HUES48 (cell line): ENCODE measurements around the gene MTMR12.
"Not testable (repeated sequence)": the region's sequence is repeated elsewhere in the genome, so short reads cannot be mapped to it uniquely, and the experiment has no call there.

Source experiments
- H3K27ac ChIP-seq: one replicate; pipeline ENCODE4 v1.7.0; 2013; ENCODE audit warnings: low read depth, low read length, inconsistent platforms
- H3K27me3 ChIP-seq: 2 replicates; pipeline ENCODE4 v1.6.1; 2013; ENCODE audit warnings: mild to moderate bottlenecking, low read length; ENCODE audit not compliant: control insufficient read depth, insufficient read depth
- H3K36me3 ChIP-seq: 2 replicates; pipeline ENCODE4 v1.6.1; 2013; ENCODE audit warnings: low read length; ENCODE audit not compliant: control insufficient read depth, insufficient read depth
- H3K4me1 ChIP-seq: 2 replicates; pipeline ENCODE4 v1.6.1; 2013; ENCODE audit warnings: mild to moderate bottlenecking, low read length; ENCODE audit not compliant: control insufficient read depth, insufficient read depth
- H3K4me3 ChIP-seq: 2 replicates; pipeline ENCODE4 v1.5.1; 2013; ENCODE audit warnings: mild to moderate bottlenecking, low read depth, low read length
- H3K9ac ChIP-seq: 2 replicates; pipeline ENCODE4 v1.6.1; 2013; ENCODE audit warnings: mild to moderate bottlenecking, low read depth, low read length, moderate library complexity
- H3K9me3 ChIP-seq: 2 replicates; pipeline ENCODE4 v1.6.1; 2013; ENCODE audit warnings: low read length; ENCODE audit not compliant: control insufficient read depth, insufficient read depth

The MTMR12 gene

DNA sequence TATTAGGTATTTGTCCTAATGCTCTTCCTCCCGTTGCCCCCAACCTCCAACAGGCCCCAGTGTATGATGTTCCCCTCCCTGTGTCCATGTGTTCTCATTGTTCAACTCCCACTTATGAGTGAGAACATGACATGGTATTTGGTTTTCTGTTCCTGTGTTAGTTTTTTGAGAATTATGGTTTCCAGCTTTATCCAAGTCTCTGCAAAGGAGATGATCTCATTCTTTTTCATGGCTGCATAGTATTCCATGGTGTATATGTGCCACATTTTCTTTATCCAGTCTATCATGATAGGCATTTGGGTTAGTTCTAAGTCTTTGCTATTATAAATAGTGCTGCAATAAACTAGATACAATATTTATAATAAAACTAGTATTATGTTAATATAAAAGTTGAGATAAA, 98.4 kb downstream of the MTMR12 start:
- not testable (repeated sequence) for H3K36me3 ChIP-seq, H3K4me1 ChIP-seq, H3K27me3 ChIP-seq, H3K27ac ChIP-seq, H3K4me3 ChIP-seq, H3K9ac ChIP-seq, H3K9me3 ChIP-seq

DNA sequence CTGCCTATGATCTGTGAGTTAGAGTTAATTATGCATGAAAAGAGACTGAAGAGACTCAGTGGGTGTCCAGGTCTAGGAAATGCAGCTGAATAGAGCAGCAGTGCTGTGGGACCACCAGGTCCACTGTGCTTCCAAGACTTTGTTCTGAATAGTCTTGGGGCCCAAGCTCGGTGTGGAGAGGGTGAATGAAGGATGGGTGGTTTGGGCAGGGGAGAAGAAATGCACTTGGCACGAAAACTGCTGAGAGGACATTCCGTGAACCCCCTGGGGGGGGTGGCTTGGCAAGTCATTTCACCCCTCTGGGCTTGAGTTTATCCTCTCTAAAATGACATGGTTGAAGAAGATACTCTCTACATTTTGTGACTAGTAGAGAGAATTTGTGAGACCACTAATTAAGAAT, 102.6 kb downstream of the MTMR12 start:
- no peak overlapping the region for H3K27ac ChIP-seq
- H3K4me3 ChIP-seq: no peak overlapping the region
- H3K9ac ChIP-seq: no peak overlapping the region
- H3K9me3 ChIP-seq: no peaks in the 10 kb centered on the region; the same call in 1 of the 2 replicates
- H3K36me3 ChIP-seq: no peaks in the 10 kb centered on the region
- no peaks in the 10 kb centered on the region for H3K4me1 ChIP-seq
- no peaks in the 10 kb centered on the region for H3K27me3 ChIP-seq

DNA sequence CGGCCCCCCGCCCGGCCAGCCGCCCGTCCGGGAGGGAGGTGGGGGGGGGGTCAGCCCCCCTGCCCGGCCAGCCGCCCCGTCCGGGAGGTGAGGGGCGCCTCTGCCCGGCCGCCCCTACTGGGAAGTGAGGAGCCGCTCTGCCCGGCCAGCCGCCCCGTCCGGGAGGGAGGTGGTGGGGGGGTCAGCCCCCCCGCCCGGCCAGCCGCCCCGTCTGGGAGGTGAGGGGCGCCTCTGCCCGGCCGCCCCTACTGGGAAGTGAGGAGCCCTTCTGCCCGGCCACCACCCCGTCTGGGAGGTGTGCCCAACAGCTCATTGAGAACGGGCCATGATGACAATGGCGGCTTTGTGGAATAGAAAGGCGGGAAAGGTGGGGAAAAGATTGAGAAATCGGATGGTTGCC, 103.9 kb downstream of the MTMR12 start:
- not testable (repeated sequence) for H3K27ac ChIP-seq, H3K9ac ChIP-seq, H3K9me3 ChIP-seq, H3K36me3 ChIP-seq, H3K4me3 ChIP-seq, H3K4me1 ChIP-seq, H3K27me3 ChIP-seq

DNA sequence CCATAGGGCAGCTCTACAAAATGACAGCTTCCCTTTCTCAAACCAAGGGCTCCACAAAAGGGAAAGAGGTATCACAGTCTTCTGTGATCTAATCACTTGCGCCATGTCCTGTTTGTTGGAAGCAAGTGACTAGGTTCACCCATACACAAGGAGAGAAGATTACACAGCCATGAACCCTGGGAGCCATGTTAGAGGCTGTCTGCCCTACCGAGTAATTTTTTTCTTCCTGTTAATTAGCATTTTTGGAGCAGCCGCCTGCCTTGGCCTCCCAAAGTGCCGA, 105.4 kb downstream of the MTMR12 start:
- Histone ChIP-seq H3K9me3 (no peaks in the 10 kb centered on the region; the same call in 1 of the 2 replicates), H3K36me3 (no peaks in the 10 kb centered on the region), H3K4me1 (no peaks in the 10 kb centered on the region), H3K9ac (no peak overlapping the region), H3K4me3 (no peak overlapping the region), H3K27me3 (no peaks in the 10 kb centered on the region), H3K27ac (no peak overlapping the region)

DNA sequence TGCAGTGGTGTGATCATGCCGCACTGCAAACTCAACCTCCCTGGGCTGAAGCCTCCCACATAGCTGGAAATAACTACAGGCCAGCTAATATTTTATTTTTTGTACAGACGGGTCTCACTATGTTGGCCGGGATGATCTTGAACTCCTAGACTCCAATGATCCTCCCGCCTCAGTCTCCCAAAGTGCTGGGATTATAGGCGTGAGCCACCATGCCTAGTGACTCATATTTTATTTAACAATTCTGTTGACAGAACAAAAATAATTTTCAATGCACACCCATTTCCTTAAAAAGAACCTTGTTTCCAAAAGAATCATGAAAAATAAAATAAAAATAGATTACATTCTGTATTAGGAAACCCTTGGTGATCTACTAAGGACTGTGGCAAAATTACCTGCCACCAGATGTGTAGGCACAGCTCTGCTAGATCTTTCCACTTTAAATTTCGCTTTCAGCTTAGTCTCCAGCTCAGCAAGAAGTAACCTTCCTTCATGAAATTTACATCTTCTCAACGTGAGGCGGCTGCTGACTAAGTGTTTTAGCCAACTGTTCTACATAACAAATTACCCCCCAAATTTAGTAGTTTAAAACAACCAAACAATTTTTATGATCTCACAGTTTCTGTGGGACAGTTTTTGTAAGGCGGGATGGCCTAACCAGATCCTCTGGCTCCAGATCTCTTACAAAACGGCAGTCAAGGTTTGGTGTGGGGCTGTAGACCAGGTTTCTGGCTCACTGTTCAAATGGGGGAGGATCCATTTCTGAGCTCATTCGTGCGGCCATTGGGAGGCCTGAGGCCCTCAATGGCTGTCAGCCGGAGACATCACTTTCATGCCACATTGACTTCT, 106.0 kb downstream of the MTMR12 start:
- Histone ChIP-seq H3K27ac (no peak overlapping the region), H3K4me1 (no peaks in the 10 kb centered on the region), H3K36me3 (no peaks in the 10 kb centered on the region), H3K9ac (no peak overlapping the region), H3K27me3 (no peaks in the 10 kb centered on the region), H3K9me3 (no peaks in the 10 kb centered on the region; the same call in 1 of the 2 replicates), H3K4me3 (no peak overlapping the region)

DNA sequence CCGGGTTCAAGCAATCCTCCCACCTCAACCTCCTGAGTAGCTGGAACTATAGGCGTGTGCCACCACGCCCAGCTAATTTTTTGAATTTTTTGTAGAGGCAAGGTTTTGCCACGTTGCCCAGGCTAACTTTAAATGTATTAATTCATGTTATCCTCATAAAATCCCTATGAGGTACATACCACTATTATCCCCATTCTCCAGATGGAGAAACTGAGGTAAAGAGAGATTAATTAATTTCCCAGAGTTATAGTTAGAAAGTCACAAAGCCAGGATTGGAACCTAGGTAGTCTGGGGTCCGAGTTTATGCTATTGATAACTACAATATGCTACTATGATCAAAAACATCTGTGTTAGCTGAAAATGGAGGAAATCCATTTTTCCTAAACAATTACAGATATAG, 106.7 kb downstream of the MTMR12 start:
- H3K9ac ChIP-seq: no peak overlapping the region
- H3K36me3 ChIP-seq: no peaks in the 10 kb centered on the region
- H3K9me3 ChIP-seq: no peaks in the 10 kb centered on the region; the same call in 1 of the 2 replicates
- no peaks in the 10 kb centered on the region for H3K27me3 ChIP-seq
- no peak overlapping the region for H3K4me3 ChIP-seq
- no peak overlapping the region for H3K27ac ChIP-seq
- no peaks in the 10 kb centered on the region for H3K4me1 ChIP-seq

DNA sequence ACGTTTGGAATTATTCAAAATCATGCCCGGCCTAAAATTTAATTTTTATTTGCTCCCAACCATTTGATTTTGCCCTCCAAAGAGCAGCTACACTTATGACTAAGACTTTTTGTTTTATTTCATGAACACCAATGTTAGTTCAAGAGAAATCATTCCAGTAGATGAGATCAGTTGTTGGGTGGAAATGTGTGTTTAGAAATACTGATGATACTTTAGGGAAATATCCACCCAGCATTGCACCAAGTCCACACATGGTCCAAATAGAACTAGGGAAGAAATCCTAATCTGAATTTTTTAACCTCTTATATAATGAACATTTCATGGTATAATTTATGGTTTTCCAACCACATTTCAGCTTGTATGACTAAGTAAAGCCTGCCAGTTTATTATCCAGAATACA, 110.3 kb downstream of the MTMR12 start:
- Histone ChIP-seq H3K4me1 (no peaks in the 10 kb centered on the region), H3K4me3 (no peak overlapping the region), H3K9me3 (no peaks in the 10 kb centered on the region; the same call in 1 of the 2 replicates), H3K27me3 (no peaks in the 10 kb centered on the region), H3K9ac (no peak overlapping the region), H3K36me3 (no peaks in the 10 kb centered on the region), H3K27ac (no peak overlapping the region)

DNA sequence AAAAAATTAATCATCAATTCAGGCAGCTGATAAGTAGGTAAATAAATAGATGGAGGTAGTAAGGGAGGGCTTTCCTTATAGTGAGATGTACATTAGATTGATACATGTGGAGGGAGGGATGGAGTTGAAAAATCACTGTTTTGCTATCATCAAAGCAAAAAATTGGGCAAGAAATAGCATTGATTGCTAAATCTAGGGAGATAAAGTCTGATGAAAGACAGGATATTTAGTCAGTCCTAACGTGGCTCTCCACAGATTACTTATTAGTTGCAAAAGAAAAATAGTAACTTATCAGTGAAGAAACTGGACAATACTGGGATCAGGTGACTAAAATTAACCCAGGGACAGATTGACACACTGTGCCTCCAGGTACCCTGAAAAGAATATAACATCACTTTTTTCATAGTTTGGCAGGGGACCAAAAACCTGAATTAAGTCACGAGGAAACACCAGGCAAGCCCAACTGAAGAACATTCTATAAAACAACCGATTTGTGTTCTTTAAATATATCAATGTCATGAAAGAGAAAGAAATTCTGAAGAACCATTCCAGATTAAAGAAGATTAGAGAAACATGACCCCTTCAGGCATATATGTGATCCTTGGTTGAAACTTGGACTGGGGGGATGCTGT, 111.5 kb downstream of the MTMR12 start:
- H3K4me3 ChIP-seq: no peak overlapping the region
- H3K27me3 ChIP-seq: no peaks in the 10 kb centered on the region
- H3K4me1 ChIP-seq: no peaks in the 10 kb centered on the region
- H3K27ac ChIP-seq: no peak overlapping the region
- H3K9me3 ChIP-seq: no peaks in the 10 kb centered on the region
- no peaks in the 10 kb centered on the region for H3K36me3 ChIP-seq
- no peak overlapping the region for H3K9ac ChIP-seq

DNA sequence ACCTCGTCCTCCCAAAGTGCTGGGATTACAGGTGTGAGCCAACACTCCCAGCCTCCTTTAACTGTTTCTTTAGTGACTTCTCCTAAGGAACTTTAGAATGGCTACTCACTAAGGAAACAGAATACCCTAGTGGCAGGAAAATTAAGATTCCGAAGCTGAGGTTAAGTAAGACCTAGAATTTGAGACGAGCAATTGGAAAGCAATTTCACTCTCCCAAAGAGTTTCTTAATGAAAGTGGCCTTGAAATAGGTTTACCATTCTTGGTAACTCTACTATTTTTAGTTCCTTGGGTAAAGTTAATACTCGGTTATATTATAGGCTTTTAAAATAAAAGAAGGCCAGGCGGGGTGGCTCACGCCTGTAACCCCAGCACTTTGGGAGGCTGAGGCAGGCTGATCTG, 115.7 kb downstream of the MTMR12 start:
- no peak overlapping the region for H3K4me3 ChIP-seq
- no peak overlapping the region for H3K9ac ChIP-seq
- no peaks in the 10 kb centered on the region for H3K4me1 ChIP-seq
- H3K27ac ChIP-seq: no peak overlapping the region
- no peaks in the 10 kb centered on the region for H3K36me3 ChIP-seq
- no peaks in the 10 kb centered on the region for H3K9me3 ChIP-seq
- H3K27me3 ChIP-seq: no peaks in the 10 kb centered on the region

DNA sequence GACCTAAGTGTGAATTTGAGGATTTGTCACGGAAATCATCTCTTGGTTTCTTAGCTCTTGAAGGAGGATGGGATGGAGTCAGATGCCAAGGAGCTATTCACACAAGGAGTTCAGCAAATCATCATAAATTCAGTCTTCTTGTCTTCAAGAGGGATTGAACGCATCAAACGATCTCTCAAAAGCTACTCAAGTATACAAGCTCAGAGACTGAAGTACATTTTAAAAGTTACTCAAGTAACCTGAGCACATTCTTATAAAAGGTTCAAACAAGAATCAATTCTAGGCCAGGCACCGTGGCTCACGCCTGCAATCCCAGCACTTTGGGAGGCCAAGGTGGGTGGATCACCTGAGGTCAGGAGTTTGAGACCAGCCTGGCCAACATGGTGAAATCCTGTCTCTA, 117.5 kb downstream of the MTMR12 start:
- H3K9ac ChIP-seq: no peak overlapping the region
- no peaks in the 10 kb centered on the region for H3K9me3 ChIP-seq
- H3K36me3 ChIP-seq: no peaks in the 10 kb centered on the region
- no peaks in the 10 kb centered on the region for H3K27me3 ChIP-seq
- no peak overlapping the region for H3K4me3 ChIP-seq
- H3K27ac ChIP-seq: no peak overlapping the region
- no peaks in the 10 kb centered on the region for H3K4me1 ChIP-seq

DNA sequence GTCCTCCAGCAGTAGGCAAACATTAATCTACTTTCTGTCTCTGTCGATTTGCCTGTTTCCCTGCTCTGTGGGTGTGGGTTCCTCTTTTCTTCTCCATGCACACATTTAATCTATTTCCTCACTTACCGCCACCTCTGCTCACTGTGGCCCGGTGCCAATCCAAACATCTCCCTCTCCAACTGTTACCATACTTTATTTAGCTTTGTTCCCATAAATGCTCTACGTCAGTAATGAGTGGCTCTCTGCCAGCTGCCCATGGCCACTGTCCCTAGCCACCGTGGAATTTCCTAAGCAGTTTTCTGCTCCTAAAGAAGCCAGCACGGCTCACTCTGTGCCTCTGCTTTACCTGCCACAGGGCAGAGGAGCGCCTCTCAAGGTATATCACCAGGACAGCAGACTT, 119.1 kb downstream of the MTMR12 start:
- no peak overlapping the region for H3K4me3 ChIP-seq

More for the DNA sequence above, 119.1 kb downstream of the MTMR12 start:
- Histone ChIP-seq H3K4me1 (no peaks in the 10 kb centered on the region), H3K9ac (no peak overlapping the region), H3K27me3 (no peaks in the 10 kb centered on the region), H3K9me3 (no peaks in the 10 kb centered on the region), H3K27ac (no peak overlapping the region), H3K36me3 (no peaks in the 10 kb centered on the region)
